ENCODE data around the gene IRF8. TPM values are rescaled to one million over a fixed set of nuclear protein-coding genes. Genes with fewer than 3 reads are reported as not detected.

IRF8 gene
- total and polyA plus RNA-seq, 12 donors = 0.72 to 29.4 (median 2.1) TPM

- 45 to 57% methylated on average over 7 of the region's 7 CpGs for WGBS, 2 donors
- intact Hi-C loops (cut with DNase I) = no loop called here
- no peak for TF ChIP-seq CTCF (IDR thresholded peaks at IDR 0.05)
- no peak overlapping the region for H3K27ac ChIP-seq
- H3K9me3 ChIP-seq = no peaks in the 10 kb centered on the region
- H3K36me3 ChIP-seq = no peaks in the 10 kb centered on the region
- H3K4me1 ChIP-seq = peaks cover 0 to 13% (median 0%) of the 10 kb centered on the region in 9 donors
- DNase-seq = no peak
- H3K27me3 ChIP-seq = peaks cover 0 to 65% (median 34%) of the 10 kb centered on the region in 7 donors
- no peak overlapping the region for H3K4me3 ChIP-seq
- ATAC-seq = no peak
These were observed 29.0 kb downstream of the IRF8 start for GRCh38 chr16:85927959-85928358.

- no peaks in the 10 kb centered on the region for H3K36me3 ChIP-seq
- DNase-seq = no peak
- intact Hi-C loops (cut with DNase I) = no loop called here
- no peak for TF ChIP-seq CTCF (IDR thresholded peaks at IDR 0.05)
- peaks cover 0 to 61% (median 34%) of the 10 kb centered on the region in 7 donors for H3K27me3 ChIP-seq
- ATAC-seq = peak in 4 of 8 donors; percentile 19 to 61 (median 42)
- H3K9me3 ChIP-seq = no peaks in the 10 kb centered on the region
- WGBS, 2 donors = 39 to 56% methylated on average over 10 of the region's 10 CpGs
- peaks cover 0 to 13% (median 0%) of the 10 kb centered on the region in 9 donors for H3K4me1 ChIP-seq
- H3K4me3 ChIP-seq = no peak overlapping the region
- H3K27ac ChIP-seq = no peak overlapping the region
These were observed 29.4 kb downstream of the IRF8 start for GRCh38 chr16:85928401-85928820.

GRCh38 chr16:85929259-85929721 lies 30.3 kb downstream of the IRF8 start:
- Histone ChIP-seq H3K36me3 (no peaks in the 10 kb centered on the region), H3K4me1 (peaks cover 0 to 13% (median 0%) of the 10 kb centered on the region in 9 donors), H3K9me3 (no peaks in the 10 kb centered on the region), H3K27ac (no peak overlapping the region), H3K27me3 (peaks cover 0 to 54% (median 34%) of the 10 kb centered on the region in 7 donors), H3K4me3 (no peak overlapping the region)
- intact Hi-C loops (cut with DNase I) = no loop called here
- no peak for ATAC-seq
- WGBS, 2 donors = 87 to 92% methylated on average over 16 of the region's 16 CpGs
- no peak for TF ChIP-seq CTCF (IDR thresholded peaks at IDR 0.05)
- no peak for DNase-seq

GRCh38 chr16:85930301-85930700 lies 31.3 kb downstream of the IRF8 start:
- TF ChIP-seq CTCF (IDR thresholded peaks at IDR 0.05) = no peak
- Histone ChIP-seq H3K4me1 (peaks cover 0 to 16% (median 0%) of the 10 kb centered on the region in 9 donors), H3K4me3 (no peak overlapping the region), H3K27ac (no peak overlapping the region), H3K9me3 (no peaks in the 10 kb centered on the region), H3K36me3 (no peaks in the 10 kb centered on the region), H3K27me3 (peaks cover 0 to 52% (median 34%) of the 10 kb centered on the region in 7 donors)
- intact Hi-C loops (cut with DNase I) = no loop called here
- no peak for DNase-seq
- 85 to 87% methylated on average over 15 of the region's 15 CpGs for WGBS, 2 donors
- no peak for ATAC-seq

Measured in heart right ventricle (tissue), 16 donors.